Measurements from ENCODE around the gene ARHGEF28.

The ARHGEF28 gene

DNA sequence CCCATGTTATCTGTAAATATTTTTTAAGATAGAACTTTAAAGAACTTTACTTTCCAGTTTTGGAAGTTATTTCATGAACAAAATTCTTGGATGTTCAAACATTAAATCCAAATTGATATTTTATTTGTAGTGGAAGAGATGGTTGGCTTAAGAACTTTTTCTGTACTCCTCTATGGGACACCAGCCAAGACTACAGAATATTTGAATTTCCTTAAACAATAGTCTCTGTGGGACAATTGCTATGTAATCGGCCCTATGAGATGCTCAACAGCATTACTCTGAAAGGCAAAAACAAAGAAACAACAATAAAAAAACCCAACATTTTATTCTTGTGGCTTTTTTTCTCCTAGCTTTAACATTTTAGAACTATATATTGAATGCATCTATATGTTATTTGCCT, 289.3 kb downstream of the ARHGEF28 start:
- Histone ChIP-seq H3K4me1 (ENCODE audit: low read length) (peaks cover 29% of the 10 kb centered on the region), H3K4me2 (ENCODE audit: low read depth, low read length) (no peak overlapping the region), H3F3A (ENCODE audit: insufficient read depth, low read length) (peaks cover 13% of the 10 kb centered on the region), H2AFZ (ENCODE audit: low read length) (no peak overlapping the region), H3K9me3 (replicated peaks; ENCODE audit: insufficient read depth, low read length) (no peaks in the 10 kb centered on the region), H3K27me3 (replicated peaks; ENCODE audit: insufficient read depth, low read length) (no peaks in the 10 kb centered on the region), H3K27ac (ENCODE audit: low read length) (no peak overlapping the region), H3K36me3 (replicated peaks; ENCODE audit: insufficient read depth, low read length) (no peaks in the 10 kb centered on the region), H3K79me2 (ENCODE audit: low read length) (no peaks in the 10 kb centered on the region), H3K9ac (ENCODE audit: low read length) (no peak overlapping the region), H3K4me3 (ENCODE audit: low read length) (no peak overlapping the region), H4K20me1 (ENCODE audit: insufficient read depth, low read length) (no peaks in the 10 kb centered on the region), H3K9me2 (replicated peaks; ENCODE audit: insufficient read depth, low read length) (no peaks in the 10 kb centered on the region)
- no peak for DNase-seq
- TF ChIP-seq, protein P1, sequence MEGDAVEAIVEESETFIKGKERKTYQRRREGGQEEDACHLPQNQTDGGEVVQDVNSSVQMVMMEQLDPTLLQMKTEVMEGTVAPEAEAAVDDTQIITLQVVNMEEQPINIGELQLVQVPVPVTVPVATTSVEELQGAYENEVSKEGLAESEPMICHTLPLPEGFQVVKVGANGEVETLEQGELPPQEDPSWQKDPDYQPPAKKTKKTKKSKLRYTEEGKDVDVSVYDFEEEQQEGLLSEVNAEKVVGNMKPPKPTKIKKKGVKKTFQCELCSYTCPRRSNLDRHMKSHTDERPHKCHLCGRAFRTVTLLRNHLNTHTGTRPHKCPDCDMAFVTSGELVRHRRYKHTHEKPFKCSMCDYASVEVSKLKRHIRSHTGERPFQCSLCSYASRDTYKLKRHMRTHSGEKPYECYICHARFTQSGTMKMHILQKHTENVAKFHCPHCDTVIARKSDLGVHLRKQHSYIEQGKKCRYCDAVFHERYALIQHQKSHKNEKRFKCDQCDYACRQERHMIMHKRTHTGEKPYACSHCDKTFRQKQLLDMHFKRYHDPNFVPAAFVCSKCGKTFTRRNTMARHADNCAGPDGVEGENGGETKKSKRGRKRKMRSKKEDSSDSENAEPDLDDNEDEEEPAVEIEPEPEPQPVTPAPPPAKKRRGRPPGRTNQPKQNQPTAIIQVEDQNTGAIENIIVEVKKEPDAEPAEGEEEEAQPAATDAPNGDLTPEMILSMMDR (IDR thresholded peaks at IDR 0.05; ENCODE audit: low read length): no peak

DNA sequence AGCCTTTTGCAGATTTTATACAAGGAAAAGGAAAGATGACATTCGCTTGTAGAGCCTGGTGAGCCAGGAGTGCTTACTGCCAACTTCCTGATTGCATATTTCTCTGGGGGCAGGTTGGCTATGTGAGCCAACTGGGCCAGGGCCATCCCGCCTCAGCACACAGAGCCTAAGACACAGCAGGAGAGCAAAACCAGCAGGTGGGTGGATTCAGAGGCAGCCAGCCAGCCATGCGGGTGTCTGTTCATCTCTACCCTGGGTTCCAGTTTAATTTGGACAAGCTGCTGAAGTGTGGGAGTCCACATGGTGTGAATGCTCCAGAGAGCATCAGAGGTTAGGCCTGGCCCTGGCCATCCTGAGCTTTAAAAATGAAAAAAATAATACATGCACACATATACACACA, 291.4 kb downstream of the ARHGEF28 start:
- Histone ChIP-seq H3K4me1 (ENCODE audit: low read length) (peaks cover 15% of the 10 kb centered on the region), H2AFZ (ENCODE audit: low read length) (no peak overlapping the region), H3K9me3 (replicated peaks; ENCODE audit: insufficient read depth, low read length) (no peaks in the 10 kb centered on the region), H3K9ac (ENCODE audit: low read length) (no peak overlapping the region), H3K4me3 (ENCODE audit: low read length) (no peak overlapping the region), H3K36me3 (replicated peaks; ENCODE audit: insufficient read depth, low read length) (no peaks in the 10 kb centered on the region), H3F3A (ENCODE audit: insufficient read depth, low read length) (peaks cover 7% of the 10 kb centered on the region), H3K4me2 (ENCODE audit: low read depth, low read length) (no peak overlapping the region), H3K27ac (ENCODE audit: low read length) (no peak overlapping the region), H3K27me3 (replicated peaks; ENCODE audit: insufficient read depth, low read length) (no peaks in the 10 kb centered on the region), H3K79me2 (ENCODE audit: low read length) (no peaks in the 10 kb centered on the region), H3K9me2 (replicated peaks; ENCODE audit: insufficient read depth, low read length) (no peaks in the 10 kb centered on the region), H4K20me1 (ENCODE audit: insufficient read depth, low read length) (no peaks in the 10 kb centered on the region)
- TF ChIP-seq, protein P1 (IDR thresholded peaks at IDR 0.05; ENCODE audit: low read length): no peak
- no peak for TF ChIP-seq EZH2 (optimal IDR thresholded peaks at IDR 0.05; ENCODE audit: low read depth, low read length)
- TF ChIP-seq EZH2phosphoT487 (IDR thresholded peaks at IDR 0.05; ENCODE audit: low read length): no peak
- no peak for DNase-seq

DNA sequence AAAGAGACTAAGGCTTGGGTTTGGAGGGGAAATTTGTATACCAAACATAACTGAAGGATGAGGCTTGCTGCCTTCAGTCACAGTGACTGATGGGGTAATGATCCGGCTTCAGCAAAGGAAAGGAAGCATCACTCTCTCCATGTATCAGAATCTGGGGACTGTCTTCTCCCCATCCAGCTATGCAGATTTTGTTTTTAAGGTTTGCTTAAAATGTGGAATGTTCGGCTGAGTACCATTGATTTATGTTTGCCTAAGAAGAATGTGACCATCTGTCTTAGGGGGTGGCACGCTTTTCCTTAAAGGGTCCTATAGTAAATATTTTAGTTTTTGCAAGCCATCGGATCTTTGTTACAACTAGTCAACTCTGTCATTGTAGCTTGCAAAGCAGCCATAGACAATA, 291.9 kb downstream of the ARHGEF28 start:
- H4K20me1 ChIP-seq (ENCODE audit: insufficient read depth, low read length): no peaks in the 10 kb centered on the region
- peaks cover 3% of the 10 kb centered on the region; the same call in 1 of the 2 replicates for H3F3A ChIP-seq (ENCODE audit: insufficient read depth, low read length)
- peaks cover 11% of the 10 kb centered on the region for H3K4me1 ChIP-seq (ENCODE audit: low read length)
- no peak overlapping the region for H3K4me2 ChIP-seq (ENCODE audit: low read depth, low read length)
- H3K9me2 ChIP-seq (replicated peaks; ENCODE audit: insufficient read depth, low read length): no peaks in the 10 kb centered on the region
- no peak for TF ChIP-seq EZH2phosphoT487 (IDR thresholded peaks at IDR 0.05; ENCODE audit: low read length)
- TF ChIP-seq, protein P1 (IDR thresholded peaks at IDR 0.05; ENCODE audit: low read length): no peak
- H3K36me3 ChIP-seq (replicated peaks; ENCODE audit: insufficient read depth, low read length): no peaks in the 10 kb centered on the region
- H2AFZ ChIP-seq (ENCODE audit: low read length): no peak overlapping the region
- H3K9me3 ChIP-seq (replicated peaks; ENCODE audit: insufficient read depth, low read length): no peaks in the 10 kb centered on the region
- H3K9ac ChIP-seq (ENCODE audit: low read length): no peak overlapping the region
- no peaks in the 10 kb centered on the region for H3K79me2 ChIP-seq (ENCODE audit: low read length)
- no peaks in the 10 kb centered on the region for H3K27me3 ChIP-seq (replicated peaks; ENCODE audit: insufficient read depth, low read length)
- no peak overlapping the region for H3K27ac ChIP-seq (ENCODE audit: low read length)
- DNase-seq: no peak
- H3K4me3 ChIP-seq (ENCODE audit: low read length): no peak overlapping the region
